Vagina (tissue), 2 donors: ENCODE data around the gene KRT6C. TPM values are rescaled to one million over a fixed set of nuclear protein-coding genes. Genes with fewer than 3 reads are reported as not detected.

Experiments used
- DNase-seq, 2 donors: peaks; one replicate each; pipeline ENCODE4 v3.0.0-alpha.2; 2017; ENCODE audit errors: extremely low spot score in 2 of 2
- H3K27ac ChIP-seq: fragments of 200-600 bp; sonication (generic); one replicate; pipeline ENCODE4 v1.5.1; 2019
- H3K27me3 ChIP-seq: fragments of 200-600 bp; sonication (generic); one replicate; pipeline ENCODE4 v1.5.1; 2019
- H3K36me3 ChIP-seq, 2 donors: fragments of 200-600 bp; sonication (generic); one replicate each; pipeline ENCODE4 v1.5.1; 2017 to 2019
- H3K4me1 ChIP-seq: fragments of 200-600 bp; sonication (generic); one replicate; pipeline ENCODE4 v1.5.1; 2019
- H3K4me3 ChIP-seq, 2 donors: fragments of 200-600 bp; sonication (generic); 1 replicate in 1 of 2; 2 replicates in 1 of 2; pipeline ENCODE4 v1.5.1; 2016 to 2019
- H3K9me3 ChIP-seq: fragments of 200-600 bp; sonication (generic); one replicate; pipeline ENCODE4 v1.5.1; 2019
- POLR2A ChIP-seq, 2 donors: fragments of 450-650 bp; IDR thresholded peaks; one replicate each; pipeline ENCODE4 v1.6.1; 2017; ENCODE audit warnings: antibody characterized with exemption in 2 of 2, mild to moderate bottlenecking in 2 of 2, moderate library complexity in 2 of 2
- POLR2AphosphoS5 ChIP-seq, 2 donors: sonication (generic); formaldehyde crosslinking; IDR thresholded peaks; one replicate each; pipeline ENCODE4 v1.9.0; 2017; ENCODE audit warnings: antibody characterized with exemption in 2 of 2, mild to moderate bottlenecking in 2 of 2, low read depth in 1 of 2; ENCODE audit not compliant: insufficient read depth in 1 of 2
- intact Hi-C: fragments of 100-400 bp; cut with DNase I; formaldehyde crosslinking; loops from one replicate; pipeline ENCODE4 v1.15.1; 2023
- total RNA-seq: library from RNA; depleted of rRNA; stranded (reverse); fragments of >200 nt; gene quantifications from one replicate; pipeline ENCODE4 v1.2.3, GENCODE V29; 2016
- TF ChIP-seq, protein P1 (sequence below), 3 experiments: fragments of 450-650 bp in 2 of 3; fragments of 200-600 bp in 1 of 3; sonication (generic) in 1 of 3; IDR thresholded peaks; one replicate each; pipeline ENCODE4 v1.5.1; 2017 to 2019; ENCODE audit warnings: antibody characterized with exemption in 3 of 3, mild to moderate bottlenecking in 2 of 3, moderate library complexity in 2 of 3

KRT6C gene
- total RNA-seq, 1 donor from 2014 or later: 257 TPM

DNA sequence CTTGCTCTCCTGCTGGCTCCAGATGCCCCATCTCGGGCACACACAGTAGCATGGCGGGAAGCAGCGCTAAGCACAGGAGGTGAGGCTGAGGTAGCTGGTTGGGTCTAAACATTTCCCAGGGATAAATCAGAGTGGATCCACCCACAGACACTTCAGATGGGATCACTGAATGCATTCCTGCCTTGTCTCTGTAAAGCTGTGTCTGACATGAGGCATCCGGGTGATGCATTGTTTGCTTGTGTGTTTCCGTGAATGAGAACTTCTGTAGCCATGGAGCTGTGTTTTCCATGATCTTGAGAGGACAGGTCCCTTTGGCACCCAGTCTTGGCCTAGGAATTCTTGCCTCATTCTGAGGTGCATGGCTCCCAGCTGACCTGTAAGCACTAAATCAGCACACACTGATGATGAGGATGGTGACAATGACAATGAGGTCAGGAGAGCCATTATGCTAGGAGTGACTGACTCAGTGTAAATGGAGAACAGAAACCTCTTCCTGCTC, 32.7 kb downstream of the KRT6C start:
- intact Hi-C loops: no loop called here
- H3K36me3 ChIP-seq: no peaks in the 10 kb centered on the region
- no peak for TF ChIP-seq POLR2A (IDR thresholded peaks at IDR 0.05)
- no peak overlapping the region for H3K27ac ChIP-seq
- no peak overlapping the region for H3K4me3 ChIP-seq
- no peaks in the 10 kb centered on the region for H3K27me3 ChIP-seq
- H3K4me1 ChIP-seq: peaks cover 33% of the 10 kb centered on the region
- peak in 1 of 2 donors; percentile 74 for DNase-seq
- H3K9me3 ChIP-seq: no peaks in the 10 kb centered on the region

DNA sequence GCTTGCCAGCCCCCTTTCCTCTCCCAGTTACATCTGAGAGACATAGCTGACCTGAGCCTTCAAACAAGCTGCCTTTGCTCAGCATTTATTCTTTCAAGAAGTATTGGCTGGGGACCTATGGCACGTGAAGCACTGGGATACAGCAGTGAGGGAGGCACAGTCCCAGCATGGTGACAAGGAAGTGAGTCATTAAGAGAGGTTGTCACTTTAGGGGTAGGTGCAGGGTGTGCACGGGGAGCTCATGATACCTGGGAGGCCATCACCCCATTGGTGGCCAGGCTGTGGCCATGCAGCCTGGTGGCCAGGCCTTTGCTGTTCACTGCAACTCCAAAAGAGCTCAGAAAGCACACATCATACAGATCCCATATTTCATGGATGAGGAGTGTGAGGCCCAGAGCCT, 33.8 kb downstream of the KRT6C start:
- H3K27ac ChIP-seq: no peak overlapping the region
- TF ChIP-seq POLR2AphosphoS5 (IDR thresholded peaks at IDR 0.05; ENCODE audit: insufficient read depth in 1 of 2, low read depth in 1 of 2) (no peak), POLR2A (IDR thresholded peaks at IDR 0.05) (no peak)
- TF ChIP-seq, protein P1, sequence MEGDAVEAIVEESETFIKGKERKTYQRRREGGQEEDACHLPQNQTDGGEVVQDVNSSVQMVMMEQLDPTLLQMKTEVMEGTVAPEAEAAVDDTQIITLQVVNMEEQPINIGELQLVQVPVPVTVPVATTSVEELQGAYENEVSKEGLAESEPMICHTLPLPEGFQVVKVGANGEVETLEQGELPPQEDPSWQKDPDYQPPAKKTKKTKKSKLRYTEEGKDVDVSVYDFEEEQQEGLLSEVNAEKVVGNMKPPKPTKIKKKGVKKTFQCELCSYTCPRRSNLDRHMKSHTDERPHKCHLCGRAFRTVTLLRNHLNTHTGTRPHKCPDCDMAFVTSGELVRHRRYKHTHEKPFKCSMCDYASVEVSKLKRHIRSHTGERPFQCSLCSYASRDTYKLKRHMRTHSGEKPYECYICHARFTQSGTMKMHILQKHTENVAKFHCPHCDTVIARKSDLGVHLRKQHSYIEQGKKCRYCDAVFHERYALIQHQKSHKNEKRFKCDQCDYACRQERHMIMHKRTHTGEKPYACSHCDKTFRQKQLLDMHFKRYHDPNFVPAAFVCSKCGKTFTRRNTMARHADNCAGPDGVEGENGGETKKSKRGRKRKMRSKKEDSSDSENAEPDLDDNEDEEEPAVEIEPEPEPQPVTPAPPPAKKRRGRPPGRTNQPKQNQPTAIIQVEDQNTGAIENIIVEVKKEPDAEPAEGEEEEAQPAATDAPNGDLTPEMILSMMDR (IDR thresholded peaks at IDR 0.05): no peak
- no peaks in the 10 kb centered on the region for H3K9me3 ChIP-seq
- intact Hi-C loops: no loop called here
- H3K4me3 ChIP-seq: no peak overlapping the region
- DNase-seq: no peak
- no peaks in the 10 kb centered on the region for H3K36me3 ChIP-seq
- no peaks in the 10 kb centered on the region for H3K27me3 ChIP-seq
- peaks cover 33% of the 10 kb centered on the region for H3K4me1 ChIP-seq

GRCh38 chr12:52439420-52439819, 34.2 kb downstream of the KRT6C start:
- intact Hi-C loops: no loop called here
- H3K27me3 ChIP-seq: no peaks in the 10 kb centered on the region
- peaks cover 37% of the 10 kb centered on the region for H3K4me1 ChIP-seq
- DNase-seq: peak in 1 of 2 donors; percentile 54
- no peaks in the 10 kb centered on the region for H3K9me3 ChIP-seq
- TF ChIP-seq, protein P1 (IDR thresholded peaks at IDR 0.05): no peak
- TF ChIP-seq POLR2AphosphoS5 (IDR thresholded peaks at IDR 0.05; ENCODE audit: insufficient read depth in 1 of 2, low read depth in 1 of 2): no peak
- no peak for TF ChIP-seq POLR2A (IDR thresholded peaks at IDR 0.05)
- H3K36me3 ChIP-seq: no peaks in the 10 kb centered on the region
- H3K27ac ChIP-seq: no peak overlapping the region
- H3K4me3 ChIP-seq: no peak overlapping the region

GRCh38 chr12:52438305-52439301, 35.0 kb downstream of the KRT6C start:
- intact Hi-C loops: no loop called here
- Histone ChIP-seq H3K36me3 (no peaks in the 10 kb centered on the region), H3K27me3 (no peaks in the 10 kb centered on the region), H3K9me3 (no peaks in the 10 kb centered on the region), H3K27ac (no peak overlapping the region), H3K4me1 (peaks cover 40% of the 10 kb centered on the region), H3K4me3 (no peak overlapping the region)
- TF ChIP-seq, protein P1 (IDR thresholded peaks at IDR 0.05): no peak
- no peak for TF ChIP-seq POLR2A (IDR thresholded peaks at IDR 0.05)
- peak in 1 of 2 donors; percentile 66 for TF ChIP-seq POLR2AphosphoS5 (IDR thresholded peaks at IDR 0.05; ENCODE audit: insufficient read depth in 1 of 2, low read depth in 1 of 2)
- DNase-seq: peak in 1 of 2 donors; percentile 86

DNA sequence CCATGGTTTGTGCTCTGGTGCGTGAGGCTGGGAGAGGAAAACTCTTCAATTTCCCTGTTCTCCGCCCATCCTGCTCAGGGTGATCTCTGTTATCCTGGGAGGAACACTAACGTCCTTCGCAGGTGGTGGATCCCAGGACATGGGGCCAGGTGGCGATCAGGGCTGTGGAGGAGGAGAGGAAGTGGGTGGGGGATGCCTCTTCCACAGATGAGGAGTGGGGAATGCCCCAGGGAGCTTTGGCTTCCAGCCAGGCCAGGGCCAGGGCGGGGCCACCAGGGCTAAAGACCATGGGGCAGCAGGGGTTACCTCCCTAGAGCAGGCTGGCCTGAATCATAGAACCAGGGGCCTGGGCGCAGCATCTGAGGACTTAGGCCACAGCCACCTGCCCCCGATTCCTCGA, 36.1 kb downstream of the KRT6C start:
- peak in 1 of 2 donors; percentile 69 for DNase-seq
- Histone ChIP-seq H3K36me3 (no peaks in the 10 kb centered on the region), H3K4me3 (no peak overlapping the region), H3K27ac (no peak overlapping the region), H3K27me3 (no peaks in the 10 kb centered on the region), H3K9me3 (no peaks in the 10 kb centered on the region), H3K4me1 (peaks cover 40% of the 10 kb centered on the region)
- intact Hi-C loops: no loop called here
- TF ChIP-seq POLR2A (IDR thresholded peaks at IDR 0.05) (no peak), POLR2AphosphoS5 (IDR thresholded peaks at IDR 0.05; ENCODE audit: insufficient read depth in 1 of 2, low read depth in 1 of 2) (no peak)
- TF ChIP-seq, protein P1 (IDR thresholded peaks at IDR 0.05): no peak
